HepG2 (cell line): ENCODE results near the gene CTIF. TPM values are rescaled to one million over a fixed set of nuclear protein-coding genes. Genes with fewer than 3 reads are reported as not detected.

Experiments used
- ARNT ChIP-seq: fragments of 450-650 bp; IDR thresholded peaks from 2 replicates; pipeline ENCODE4 v1.6.1; 2017
- BCL6 ChIP-seq: IDR thresholded peaks from 2 replicates; pipeline ENCODE4 v1.6.1; 2016; ENCODE audit warnings: missing genetic modification reagents, missing compliant biosample characterization
- CREB1 ChIP-seq, 2 experiments: fragments of 450-650 bp in 1 of 2; IDR thresholded peaks; 2 replicates each; pipeline ENCODE4 v1.6.1; 2016 to 2017; ENCODE audit warnings: control low read depth in 1 of 2, mild to moderate bottlenecking in 1 of 2, missing compliant biosample characterization in 1 of 2, missing genetic modification characterization in 1 of 2
- ELF3 ChIP-seq: IDR thresholded peaks from 2 replicates; pipeline ENCODE4 v1.6.1; 2016; ENCODE audit warnings: missing genetic modification reagents, missing compliant biosample characterization
- FOXC1 ChIP-seq: sonication (generic); formaldehyde crosslinking; IDR thresholded peaks from 2 replicates; pipeline ENCODE4 v1.8.0; 2022; ENCODE audit warnings: mild to moderate bottlenecking, missing genetic modification reagents, borderline replicate concordance
- FOXP1 ChIP-seq, 2 experiments: fragments of 450-650 bp in 1 of 2; IDR thresholded peaks; 2 replicates each; pipeline ENCODE4 v1.6.1; 2017 to 2018; ENCODE audit warnings: antibody characterized with exemption in 1 of 2
- HMG20B ChIP-seq: conservative IDR thresholded peaks from 2 replicates; pipeline ENCODE4 v1.6.1; 2016; ENCODE audit warnings: missing genetic modification reagents, missing compliant biosample characterization
- HNRNPLL ChIP-seq: fragments of 200-400 bp; formaldehyde crosslinking; IDR thresholded peaks from 2 replicates; pipeline ENCODE4 v1.6.1; 2017; ENCODE audit warnings: mild to moderate bottlenecking, low read depth, low read length; ENCODE audit not compliant: poor library complexity, severe bottlenecking
- MLLT10 ChIP-seq: sonication (generic); formaldehyde crosslinking; IDR thresholded peaks from 2 replicates; pipeline ENCODE4 v1.4.0; 2020; ENCODE audit warnings: missing genetic modification reagents
- NFYC ChIP-seq: IDR thresholded peaks from 2 replicates; pipeline ENCODE4 v1.6.1; 2016; ENCODE audit warnings: missing genetic modification reagents, missing compliant biosample characterization
- NR2C2 ChIP-seq: sonication (generic); formaldehyde crosslinking; IDR thresholded peaks from 2 replicates; pipeline ENCODE4 v1.4.0; 2020; ENCODE audit warnings: missing genetic modification reagents, mild to moderate bottlenecking, moderate library complexity, borderline replicate concordance
- PAX8 ChIP-seq: sonication (generic); formaldehyde crosslinking; IDR thresholded peaks from 2 replicates; pipeline ENCODE4 v1.8.0; 2022; ENCODE audit warnings: mild to moderate bottlenecking, missing genetic modification reagents, borderline replicate concordance
- PHF5A ChIP-seq: IDR thresholded peaks from one replicate; pipeline ENCODE4 v1.6.1; 2018; ENCODE audit warnings: low read depth, missing genetic modification reagents; ENCODE audit not compliant: unreplicated experiment
- SKI ChIP-seq: fragments of 450-650 bp; IDR thresholded peaks from one replicate; pipeline ENCODE4 v1.6.1; 2018; ENCODE audit warnings: mild to moderate bottlenecking; ENCODE audit not compliant: partially characterized antibody
- SYNCRIP ChIP-seq: fragments of 200-400 bp; formaldehyde crosslinking; IDR thresholded peaks from 2 replicates; pipeline ENCODE4 v1.6.1; 2018; ENCODE audit warnings: mild to moderate bottlenecking, low read depth, low read length; ENCODE audit not compliant: insufficient read depth
- TGIF2 ChIP-seq: IDR thresholded peaks from 2 replicates; pipeline ENCODE4 v1.6.1; 2016; ENCODE audit warnings: control low read depth, missing compliant biosample characterization
- ZBTB3 ChIP-seq: sonication (generic); formaldehyde crosslinking; IDR thresholded peaks from 2 replicates; pipeline ENCODE4 v1.4.0; 2020; ENCODE audit warnings: low read depth, mild to moderate bottlenecking, moderate library complexity, missing genetic modification reagents, borderline replicate concordance
- ZNF232 ChIP-seq: sonication (generic); formaldehyde crosslinking; IDR thresholded peaks from 2 replicates; pipeline ENCODE4 v1.4.0; 2020; ENCODE audit warnings: missing genetic modification reagents, borderline replicate concordance
- ZNF251 ChIP-seq: sonication (generic); formaldehyde crosslinking; IDR thresholded peaks from 2 replicates; pipeline ENCODE4 v1.9.0; 2021; ENCODE audit warnings: mild to moderate bottlenecking, missing genetic modification reagents
- ZNF441 ChIP-seq: sonication (generic); formaldehyde crosslinking; IDR thresholded peaks from 2 replicates; pipeline ENCODE4 v1.7.0; 2021; ENCODE audit warnings: missing genetic modification reagents, borderline replicate concordance
- ZNF484 ChIP-seq: sonication (generic); formaldehyde crosslinking; IDR thresholded peaks from 2 replicates; pipeline ENCODE4 v1.5.1; 2020; ENCODE audit warnings: mild to moderate bottlenecking, low read depth, missing genetic modification reagents, borderline replicate concordance
- ZNF546 ChIP-seq: sonication (generic); formaldehyde crosslinking; conservative IDR thresholded peaks from 2 replicates; pipeline ENCODE4 v1.8.1; 2023; ENCODE audit warnings: mild to moderate bottlenecking, missing genetic modification reagents
- ZNF678 ChIP-seq: sonication (generic); formaldehyde crosslinking; IDR thresholded peaks from 2 replicates; pipeline ENCODE4 v1.4.0; 2020; ENCODE audit warnings: mild to moderate bottlenecking, missing genetic modification reagents
- polyA plus RNA-seq, 8 experiments: library from polyadenylated mRNA; depleted of rRNA in 3 of 8; stranded (reverse) in 7 of 8; unstranded in 1 of 8; fragments of >200 nt; fragmentation: Illumina TruSeq in 4 of 8; extraction: Trizol in 4 of 8; gene quantifications; 2 replicates each; pipeline versions ENCODE4 v1.2.1 to v1.2.3, GENCODE V29; 2011 to 2016; ENCODE audit warnings: low read depth in 4 of 8, missing spikeins in 1 of 8, mixed read lengths in 1 of 8; ENCODE audit not compliant: insufficient read depth in 1 of 8
- total RNA-seq, 5 experiments: library from RNA; depleted of rRNA; stranded (reverse); fragments of >200 nt; fragmentation: Illumina TruSeq; extraction: Trizol; gene quantifications; 2 replicates each; pipeline ENCODE4 v1.2.3, GENCODE V29; 2016; ENCODE audit warnings: low read depth in 1 of 5
- TF ChIP-seq, protein P1 (sequence below): sonication (generic); formaldehyde crosslinking; IDR thresholded peaks from 2 replicates; pipeline ENCODE4 v1.5.0; 2020; ENCODE audit warnings: mild to moderate bottlenecking, missing genetic modification reagents
- TF ChIP-seq, protein P2 (sequence below): sonication (generic); formaldehyde crosslinking; IDR thresholded peaks from 2 replicates; pipeline ENCODE4 v1.9.0; 2022; ENCODE audit warnings: missing genetic modification reagents, mild to moderate bottlenecking, borderline replicate concordance
- TF ChIP-seq, protein P3 (sequence below): sonication (generic); formaldehyde crosslinking; IDR thresholded peaks from 2 replicates; pipeline ENCODE4 v1.4.0; 2020; ENCODE audit warnings: missing genetic modification reagents

CTIF gene
- total and polyA plus RNA-seq, 2 of the 13 experiments (the other 11 are each of a cell fraction or from before 2014, with no cell fraction given) = 18.2 to 28.0 TPM

DNA sequence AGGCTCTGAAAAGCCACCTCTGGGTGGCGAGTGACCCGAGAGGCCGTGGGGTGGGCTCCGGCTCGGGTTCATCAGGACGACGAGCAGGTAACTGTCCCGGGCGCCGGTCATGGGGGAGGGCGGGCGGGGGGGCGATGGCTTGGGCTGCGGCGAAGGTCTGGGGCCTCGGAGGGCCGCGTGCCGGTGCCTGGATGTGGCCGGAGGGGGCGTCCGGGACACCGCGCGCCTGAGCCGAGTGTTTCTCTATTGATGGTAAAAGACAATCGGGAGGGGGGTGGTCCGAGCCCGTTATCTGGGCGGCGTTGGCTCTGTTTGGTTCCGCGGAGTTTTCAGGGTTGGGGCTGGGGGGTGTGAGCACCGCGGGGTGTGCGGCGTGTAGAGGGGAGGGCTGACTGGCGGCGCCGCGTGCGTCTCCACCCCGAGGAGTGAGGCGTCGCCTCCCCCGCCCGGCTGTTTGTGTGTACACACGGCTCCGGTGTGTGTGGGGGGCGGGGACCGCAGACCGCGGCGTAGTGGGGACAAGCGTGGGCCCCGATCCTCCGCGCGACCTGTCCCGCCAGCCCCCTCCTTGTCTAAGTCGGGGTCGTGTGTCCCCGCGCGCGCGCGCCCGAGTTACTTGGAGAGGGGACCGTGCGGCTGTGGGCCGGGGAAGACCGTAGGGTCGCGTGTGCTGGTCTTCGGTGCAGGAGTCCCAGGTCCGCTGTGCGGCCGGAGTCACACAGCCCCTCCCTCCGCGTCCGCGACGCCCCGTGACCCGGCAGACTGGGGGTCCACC is 1.6 kb downstream of the CTIF start (continued):
- TF ChIP-seq HNRNPLL (no peak), ZNF232 (CRISPR knock-in tag) (peak; percentile 14; the same call in 1 of the 2 replicates), ARNT (no peak), ZNF484 (CRISPR knock-in tag) (no peak), BCL6 (CRISPR knock-in tag) (peak; percentile 37; the same call in 1 of the 2 replicates), FOXP1 (IDR thresholded peaks at IDR 0.05) (no peak), FOXP1 (CRISPR knock-in tag; IDR thresholded peaks at IDR 0.05) (peak; percentile 71), CREB1 (IDR thresholded peaks at IDR 0.05) (no peak), CREB1 (CRISPR knock-in tag; IDR thresholded peaks at IDR 0.05) (no peak), ZNF546 (no peak), HMG20B (CRISPR knock-in tag) (0 out of 2 replicates have a peak, but pooled peaks have one; percentile 38), MLLT10 (CRISPR knock-in tag) (no peak), ZNF251 (CRISPR knock-in tag) (0 out of 2 replicates have a peak, but pooled peaks have one; percentile 75), NR2C2 (CRISPR knock-in tag) (no peak), TGIF2 (CRISPR knock-in tag) (0 out of 2 replicates have a peak, but pooled peaks have one; percentile 13), PAX8 (CRISPR knock-in tag) (no peak), PHF5A (no peak), FOXC1 (CRISPR knock-in tag) (no peak; the same call in 1 of the 2 replicates), ELF3 (CRISPR knock-in tag) (no peak), ZNF678 (CRISPR knock-in tag) (no peak), SYNCRIP (no peak), SKI (peak; percentile 38), NFYC (no peak), ZNF441 (CRISPR knock-in tag) (no peak), ZBTB3 (CRISPR knock-in tag) (no peak)
- TF ChIP-seq, protein P1, sequence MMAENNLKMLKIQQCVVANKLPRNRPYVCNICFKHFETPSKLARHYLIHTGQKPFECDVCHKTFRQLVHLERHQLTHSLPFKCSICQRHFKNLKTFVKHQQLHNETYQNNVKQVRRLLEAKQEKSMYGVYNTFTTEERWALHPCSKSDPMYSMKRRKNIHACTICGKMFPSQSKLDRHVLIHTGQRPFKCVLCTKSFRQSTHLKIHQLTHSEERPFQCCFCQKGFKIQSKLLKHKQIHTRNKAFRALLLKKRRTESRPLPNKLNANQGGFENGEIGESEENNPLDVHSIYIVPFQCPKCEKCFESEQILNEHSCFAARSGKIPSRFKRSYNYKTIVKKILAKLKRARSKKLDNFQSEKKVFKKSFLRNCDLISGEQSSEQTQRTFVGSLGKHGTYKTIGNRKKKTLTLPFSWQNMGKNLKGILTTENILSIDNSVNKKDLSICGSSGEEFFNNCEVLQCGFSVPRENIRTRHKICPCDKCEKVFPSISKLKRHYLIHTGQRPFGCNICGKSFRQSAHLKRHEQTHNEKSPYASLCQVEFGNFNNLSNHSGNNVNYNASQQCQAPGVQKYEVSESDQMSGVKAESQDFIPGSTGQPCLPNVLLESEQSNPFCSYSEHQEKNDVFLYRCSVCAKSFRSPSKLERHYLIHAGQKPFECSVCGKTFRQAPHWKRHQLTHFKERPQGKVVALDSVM (CRISPR knock-in tag) = no peak
- TF ChIP-seq, protein P2, sequence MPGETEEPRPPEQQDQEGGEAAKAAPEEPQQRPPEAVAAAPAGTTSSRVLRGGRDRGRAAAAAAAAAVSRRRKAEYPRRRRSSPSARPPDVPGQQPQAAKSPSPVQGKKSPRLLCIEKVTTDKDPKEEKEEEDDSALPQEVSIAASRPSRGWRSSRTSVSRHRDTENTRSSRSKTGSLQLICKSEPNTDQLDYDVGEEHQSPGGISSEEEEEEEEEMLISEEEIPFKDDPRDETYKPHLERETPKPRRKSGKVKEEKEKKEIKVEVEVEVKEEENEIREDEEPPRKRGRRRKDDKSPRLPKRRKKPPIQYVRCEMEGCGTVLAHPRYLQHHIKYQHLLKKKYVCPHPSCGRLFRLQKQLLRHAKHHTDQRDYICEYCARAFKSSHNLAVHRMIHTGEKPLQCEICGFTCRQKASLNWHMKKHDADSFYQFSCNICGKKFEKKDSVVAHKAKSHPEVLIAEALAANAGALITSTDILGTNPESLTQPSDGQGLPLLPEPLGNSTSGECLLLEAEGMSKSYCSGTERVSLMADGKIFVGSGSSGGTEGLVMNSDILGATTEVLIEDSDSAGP (CRISPR knock-in tag) = no peak
- TF ChIP-seq, protein P3, sequence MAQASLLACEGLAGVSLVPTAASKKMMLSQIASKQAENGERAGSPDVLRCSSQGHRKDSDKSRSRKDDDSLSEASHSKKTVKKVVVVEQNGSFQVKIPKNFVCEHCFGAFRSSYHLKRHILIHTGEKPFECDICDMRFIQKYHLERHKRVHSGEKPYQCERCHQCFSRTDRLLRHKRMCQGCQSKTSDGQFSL (CRISPR knock-in tag) = peak; percentile 39; the same call in 1 of the 2 replicates
